HG03039 (cell line): ENCODE measurements around the gene TPP1.

Experiments used
- ATAC-seq: cut with Tn5 transposase; IDR thresholded peaks from one replicate; pipeline ENCODE4 v1.9.1; 2021; ENCODE audit warnings: mild to moderate bottlenecking, moderate library complexity; ENCODE audit not compliant: unreplicated experiment

Gene TPP1

GRCh38 chr11:6566704-6567370 is 52.4 kb downstream of the TPP1 start:
- no peak for ATAC-seq

GRCh38 chr11:6565988-6566703 is 53.1 kb downstream of the TPP1 start:
- ATAC-seq: no peak

- no peak for ATAC-seq
Observed at GRCh38 chr11:6565325-6565724, 53.9 kb downstream of the TPP1 start.

GRCh38 chr11:6563667-6564066 is 55.6 kb downstream of the TPP1 start:
- no peak for ATAC-seq

GRCh38 chr11:6563121-6563619 is 56.1 kb downstream of the TPP1 start:
- no peak for ATAC-seq
